ENCODE data around the gene SPAAR. TPM values are rescaled to one million over a fixed set of nuclear protein-coding genes. Genes with fewer than 3 reads are reported as not detected.

Gene SPAAR
- total RNA-seq, 4 donors from 2014 or later: 5.6 to 70.1 (median 18.4) TPM

GRCh38 chr9:35952526-35953191 lies 43.4 kb downstream of the SPAAR start:
- no peak for TF ChIP-seq CTCF (IDR thresholded peaks at IDR 0.05)
- ATAC-seq (ENCODE audit: low FRiP score) (no peak), DNase-seq (ENCODE audit: low spot score) (no peak)

- no peak for TF ChIP-seq CTCF (IDR thresholded peaks at IDR 0.05)
- DNase-seq (ENCODE audit: low spot score): no peak
- ATAC-seq (ENCODE audit: low FRiP score): peak; percentile 62
These were observed 45.8 kb downstream of the SPAAR start for GRCh38 chr9:35954942-35955546.

GRCh38 chr9:35956651-35957050 lies 47.4 kb downstream of the SPAAR start:
- no peak for TF ChIP-seq CTCF (IDR thresholded peaks at IDR 0.05)
- DNase-seq (ENCODE audit: low spot score) (no peak), ATAC-seq (ENCODE audit: low FRiP score) (no peak)

GRCh38 chr9:35958104-35958837 lies 49.0 kb downstream of the SPAAR start, which contains the start of gene OR2S2:
Gene OR2S2 (minus strand): TSS chr9:35958154. CDS start chr9:35958098, 56 bp downstream.
- no peak for TF ChIP-seq CTCF (IDR thresholded peaks at IDR 0.05)
- no peak for DNase-seq (ENCODE audit: low spot score)
- no peak for ATAC-seq (ENCODE audit: low FRiP score)

GRCh38 chr9:35960039-35960655 lies 50.9 kb downstream of the SPAAR start:
- TF ChIP-seq CTCF (IDR thresholded peaks at IDR 0.05): no peak
- no peak for ATAC-seq (ENCODE audit: low FRiP score)
- no peak for DNase-seq (ENCODE audit: low spot score)

Other genes starting within 250 kb of the SPAAR start
- 1 to 10 TPM in 1 of 4 donors, under 1 TPM in 2, not detected in 1; 0.36 to 2.8 (median 0.65) TPM for gene ARHGEF39, start 244.3 kb upstream of the SPAAR start, total RNA-seq
- gene CA9, start 235.6 kb upstream of the SPAAR start, total RNA-seq: 10 to 100 TPM in 1 of 4 donors, 1 to 10 TPM in 1, under 1 TPM in 1, not detected in 1; 0.82 to 35.4 (median 2.0) TPM
- 100 to 1,000 TPM; 150 to 301 (median 237) TPM for gene TPM2, start 219.6 kb upstream of the SPAAR start, total RNA-seq
- 100 to 1,000 TPM; 301 to 553 (median 412) TPM for gene TLN1, start 177.3 kb upstream of the SPAAR start, total RNA-seq
- gene CREB3, start 176.8 kb upstream of the SPAAR start, total RNA-seq: 10 to 100 TPM; 43.2 to 48.3 (median 45.8) TPM
- 10 to 100 TPM; 33.7 to 94.7 (median 57.9) TPM for gene GBA2, start 160.3 kb upstream of the SPAAR start, total RNA-seq
- 10 to 100 TPM; 12.7 to 19.2 (median 17.5) TPM for gene RGP1, start 160.2 kb upstream of the SPAAR start, total RNA-seq
- not detected for gene MSMP, start 155.2 kb upstream of the SPAAR start, total RNA-seq
- gene NPR2, start 117.9 kb upstream of the SPAAR start, total RNA-seq: 10 to 100 TPM; 13.7 to 28.2 (median 24.3) TPM
- gene SPAG8, start 97.2 kb upstream of the SPAAR start, total RNA-seq: 1 to 10 TPM in 2 of 4 donors, under 1 TPM in 1, not detected in 1; 0.65 to 2.8 (median 2.0) TPM
- 10 to 100 TPM; 19.8 to 49.7 (median 40.6) TPM for gene HINT2, start 94.4 kb upstream of the SPAAR start, total RNA-seq
- not detected for gene FAM221B, start 80.8 kb upstream of the SPAAR start, total RNA-seq
- gene TMEM8B, start 80.3 kb upstream of the SPAAR start, total RNA-seq: 10 to 100 TPM in 1 of 4 donors, 1 to 10 TPM in 3; 2.7 to 13.2 (median 4.6) TPM
- not detected for gene OR13J1, start 39.1 kb upstream of the SPAAR start, total RNA-seq
- 10 to 100 TPM in 2 of 4 donors, 1 to 10 TPM in 2; 5.1 to 17.5 (median 11.3) TPM for gene HRCT1, start 3.3 kb upstream of the SPAAR start, total RNA-seq
- not detected for gene OR2S2, start 48.7 kb downstream of the SPAAR start, total RNA-seq
- 10 to 100 TPM; 15.0 to 27.7 (median 21.7) TPM for gene RECK, start 127.4 kb downstream of the SPAAR start, total RNA-seq
- 10 to 100 TPM; 13.6 to 71.1 (median 42.2) TPM for gene GLIPR2, start 227.2 kb downstream of the SPAAR start, total RNA-seq